Ishikawa (cell line): ENCODE measurements around the gene SLC4A2.

Experiments
- CEBPB ChIP-seq: IDR thresholded peaks from 2 replicates; pipeline ENCODE4 v1.6.1; 2012
- TF ChIP-seq, protein P1 (sequence below): IDR thresholded peaks from 2 replicates; pipeline ENCODE4 v1.6.1; 2012

DNA sequence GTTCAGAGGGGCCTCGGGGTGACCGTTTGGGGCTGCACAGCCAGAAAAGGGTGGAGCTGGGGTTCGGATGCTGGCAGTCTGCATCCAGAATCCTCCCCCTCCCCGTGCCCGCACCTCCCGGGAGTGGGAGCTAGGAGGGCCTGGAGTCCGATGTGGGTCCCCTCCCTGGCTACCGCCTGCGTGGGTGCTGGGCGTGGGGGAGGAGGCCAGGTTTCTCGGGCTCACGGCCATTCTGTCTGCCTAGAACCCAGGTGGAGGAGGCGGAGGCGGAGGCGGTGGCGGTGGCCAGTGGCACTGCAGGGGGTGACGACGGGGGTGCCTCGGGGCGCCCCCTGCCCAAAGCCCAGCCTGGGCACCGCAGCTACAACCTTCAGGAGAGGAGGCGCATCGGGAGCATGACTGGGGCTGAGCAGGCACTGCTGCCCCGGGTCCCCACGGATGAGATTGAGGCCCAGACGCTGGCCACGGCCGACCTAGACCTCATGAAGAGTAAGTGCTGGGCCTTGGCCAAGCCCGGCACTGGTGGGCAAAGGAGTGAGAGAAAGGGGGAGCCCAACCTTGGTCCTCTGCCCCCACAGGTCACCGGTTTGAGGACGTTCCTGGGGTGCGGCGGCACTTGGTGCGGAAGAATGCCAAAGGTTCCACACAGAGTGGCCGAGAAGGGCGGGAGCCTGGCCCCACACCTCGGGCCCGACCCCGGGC, 7.0 kb downstream of the SLC4A2 start:
- TF ChIP-seq, protein P1, sequence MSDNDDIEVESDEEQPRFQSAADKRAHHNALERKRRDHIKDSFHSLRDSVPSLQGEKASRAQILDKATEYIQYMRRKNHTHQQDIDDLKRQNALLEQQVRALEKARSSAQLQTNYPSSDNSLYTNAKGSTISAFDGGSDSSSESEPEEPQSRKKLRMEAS = no peak
- no peak for TF ChIP-seq CEBPB
